B cell (primary cell): ENCODE data around the gene ARHGAP6. TPM values are rescaled to one million over a fixed set of nuclear protein-coding genes. Genes with fewer than 3 reads are reported as not detected.

Experiments used
- ATAC-seq: fragments of 200-7000 bp; cut with Tn5 transposase; one replicate; pipeline ENCODE4 v1.10.0; 2021; ENCODE audit warnings: low read depth, mild to moderate bottlenecking, moderate number of reproducible peaks, moderate library complexity
- CTCF ChIA-PET: fragments of 350-600 bp; sonication (Branson Sonifier 250); formaldehyde crosslinking; loops from one replicate; lab custom pipeline; 2021; ENCODE audit warnings: antibody characterized with exemption, inconsistent platforms; lab: Charles Lee
- POLR2A ChIA-PET: fragments of 350-600 bp; sonication (Branson Sonifier 250); formaldehyde crosslinking; loops from one replicate; lab custom pipeline; 2021; ENCODE audit warnings: antibody characterized with exemption; lab: Charles Lee
- DNase-seq: peaks from one replicate; pipeline ENCODE4 v3.0.0; 2013
- H2AFZ ChIP-seq: 2 replicates; pipeline ENCODE4 v1.6.1; 2012; ENCODE audit warnings: mild to moderate bottlenecking, low read depth, low read length; ENCODE audit not compliant: insufficient read depth, poor library complexity, severe bottlenecking
- H3K27ac ChIP-seq, 2 donors: 1 replicate in 1 of 2; 2 replicates in 1 of 2; pipeline ENCODE4 v1.5.1; 2012 to 2013; ENCODE audit warnings: low read length in 2 of 2, mild to moderate bottlenecking in 2 of 2, moderate library complexity in 1 of 2
- H3K27me3 ChIP-seq, 4 experiments: fragments of 200-600 bp in 1 of 4; sonication (generic) in 1 of 4; replicated peaks in 1 of 4; 1 replicate in 2 of 4; 2 replicates in 2 of 4; pipeline versions ENCODE4 v1.6.1 to v1.7.0; 2013 to 2016; ENCODE audit warnings: low read length in 3 of 4, mild to moderate bottlenecking in 2 of 4, mixed read lengths in 1 of 4, moderate library complexity in 1 of 4; ENCODE audit not compliant: insufficient read depth in 4 of 4, control insufficient read depth in 3 of 4; ENCODE audit errors: control extremely low read depth in 1 of 4
- H3K36me3 ChIP-seq, 2 experiments: replicated peaks in 1 of 2; 1 replicate in 1 of 2; 2 replicates in 1 of 2; pipeline versions ENCODE4 v1.6.1 to v1.7.1; 2013; ENCODE audit warnings: low read length in 1 of 2; ENCODE audit not compliant: insufficient read depth in 2 of 2, control insufficient read depth in 1 of 2; ENCODE audit errors: control extremely low read depth in 1 of 2, extremely low read depth in 1 of 2
- H3K4me1 ChIP-seq, 2 donors: fragments of 200-600 bp in 1 of 2; sonication (generic) in 1 of 2; 1 replicate in 1 of 2; 2 replicates in 1 of 2; pipeline versions ENCODE4 v1.5.1 to v1.6.1; 2013 to 2017; ENCODE audit warnings: low read length in 2 of 2; ENCODE audit not compliant: control insufficient read depth in 2 of 2, insufficient read depth in 2 of 2
- H3K4me2 ChIP-seq: replicated peaks from 2 replicates; pipeline ENCODE3; 2012; ENCODE audit warnings: mild to moderate bottlenecking, low read depth, low read length; ENCODE audit not compliant: poor library complexity, severe bottlenecking
- H3K4me3 ChIP-seq, 5 experiments: fragments of 200-600 bp in 1 of 5; sonication (generic) in 1 of 5; 1 replicate in 3 of 5; 2 replicates in 2 of 5; pipeline versions ENCODE4 v1.5.1 to v1.7.0; 2011 to 2016; ENCODE audit warnings: low read length in 4 of 5, mild to moderate bottlenecking in 4 of 5, low read depth in 2 of 5, control low read depth in 1 of 5, moderate library complexity in 1 of 5; ENCODE audit not compliant: insufficient read depth in 1 of 5; ENCODE audit errors: control extremely low read depth in 1 of 5, extremely low read depth in 1 of 5
- H3K79me2 ChIP-seq: fragments of 200-600 bp; sonication (generic); one replicate; pipeline ENCODE4 v1.6.0; 2016; ENCODE audit warnings: low read length; ENCODE audit not compliant: control insufficient read depth, insufficient read depth
- H3K9ac ChIP-seq: fragments of 200-600 bp; sonication (generic); 2 replicates; pipeline ENCODE4 v1.6.1; 2017; ENCODE audit warnings: mild to moderate bottlenecking, low read length, moderate library complexity
- H3K9me3 ChIP-seq, 3 donors: one replicate each; pipeline versions ENCODE4 v1.6.1 to v1.7.1; 2013; ENCODE audit warnings: low read length in 2 of 3; ENCODE audit not compliant: control insufficient read depth in 2 of 3, insufficient read depth in 1 of 3; ENCODE audit errors: control extremely low read depth in 1 of 3
- H4K20me1 ChIP-seq: 2 replicates; pipeline ENCODE4 v1.6.0; 2012; ENCODE audit warnings: mild to moderate bottlenecking, low read length; ENCODE audit not compliant: insufficient read depth, control insufficient read depth, poor library complexity, severe bottlenecking
- H3K27ac Mint-ChIP-seq: one replicate; pipeline ENCODE4 v1.8.0; 2021; ENCODE audit warnings: mixed read lengths
- H3K27me3 Mint-ChIP-seq: one replicate; pipeline ENCODE4 v1.8.0; 2021; ENCODE audit warnings: mixed read lengths
- H3K4me1 Mint-ChIP-seq: one replicate; pipeline ENCODE4 v1.8.0; 2021; ENCODE audit warnings: mixed read lengths
- H3K4me3 Mint-ChIP-seq: one replicate; pipeline ENCODE4 v1.8.0; 2021; ENCODE audit warnings: mixed read lengths
- H3K9me3 Mint-ChIP-seq: one replicate; pipeline ENCODE4 v1.8.0; 2022; ENCODE audit warnings: mixed read lengths; ENCODE audit not compliant: insufficient read depth
- EZH2 ChIP-seq: IDR thresholded peaks from 2 replicates; pipeline ENCODE4 v1.6.1; 2012; ENCODE audit warnings: borderline replicate concordance, low read depth, mild to moderate bottlenecking, moderate library complexity, low read length; ENCODE audit not compliant: insufficient read depth, poor library complexity, severe bottlenecking
- WGBS: methylation state at CpG from one replicate; pipeline ENCODE4 v1.1.5; 2013; ENCODE audit warnings: missing lambda C conversion rate; ENCODE audit not compliant: insufficient coverage; 5-methylcytosine and 5-hydroxymethylcytosine counted together
- intact Hi-C: fragments of 100-400 bp; cut with micrococcal nuclease; formaldehyde crosslinking; loops from one replicate; pipeline ENCODE4 v1.10.0; 2022
- polyA plus RNA-seq: library from polyadenylated mRNA; depleted of rRNA; stranded (reverse); fragments of >200 nt; gene quantifications from 2 replicates; pipeline ENCODE4 v1.2.3, GENCODE V29; 2012
- total RNA-seq, 2 donors: library from RNA; stranded (reverse); fragments of 120-200 nt in 1 of 2; gene quantifications; 1 replicate in 1 of 2; 2 replicates in 1 of 2; pipeline versions ENCODE4 v1.2.3 to v1.2.4, GENCODE V29; 2013 to 2022
- TF ChIP-seq, protein P1 (sequence below): fragments of 200-600 bp; IDR thresholded peaks from one replicate; pipeline ENCODE4 v1.8.0; 2022; ENCODE audit warnings: antibody characterized with exemption, mild to moderate bottlenecking

ARHGAP6 gene
- total and polyA plus RNA-seq, 2 donors (not counting 1 experiment from before 2014, with no cell fraction given), result 1.6 to 2.6 TPM

DNA sequence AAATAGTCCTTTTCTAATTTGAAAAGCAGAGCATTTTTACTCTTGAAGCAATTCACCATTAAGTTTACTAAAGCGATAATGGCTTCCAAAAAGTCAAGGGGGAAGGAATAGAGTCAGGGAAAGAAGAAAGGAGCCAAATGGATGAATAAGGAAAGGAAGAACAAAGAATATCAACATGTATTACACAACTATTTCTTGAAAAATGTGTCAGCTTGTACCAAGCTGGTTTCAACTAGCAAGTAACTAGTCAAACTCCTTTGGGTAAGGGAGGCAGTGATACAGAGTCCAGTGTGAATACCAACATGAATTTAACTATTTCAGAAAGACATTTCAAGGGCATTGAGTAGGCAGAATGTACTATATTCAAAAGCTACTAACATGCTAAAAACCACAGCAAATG, 112.1 kb downstream of the ARHGAP6 start:
- no peak for TF ChIP-seq EZH2
- TF ChIP-seq, protein P1, sequence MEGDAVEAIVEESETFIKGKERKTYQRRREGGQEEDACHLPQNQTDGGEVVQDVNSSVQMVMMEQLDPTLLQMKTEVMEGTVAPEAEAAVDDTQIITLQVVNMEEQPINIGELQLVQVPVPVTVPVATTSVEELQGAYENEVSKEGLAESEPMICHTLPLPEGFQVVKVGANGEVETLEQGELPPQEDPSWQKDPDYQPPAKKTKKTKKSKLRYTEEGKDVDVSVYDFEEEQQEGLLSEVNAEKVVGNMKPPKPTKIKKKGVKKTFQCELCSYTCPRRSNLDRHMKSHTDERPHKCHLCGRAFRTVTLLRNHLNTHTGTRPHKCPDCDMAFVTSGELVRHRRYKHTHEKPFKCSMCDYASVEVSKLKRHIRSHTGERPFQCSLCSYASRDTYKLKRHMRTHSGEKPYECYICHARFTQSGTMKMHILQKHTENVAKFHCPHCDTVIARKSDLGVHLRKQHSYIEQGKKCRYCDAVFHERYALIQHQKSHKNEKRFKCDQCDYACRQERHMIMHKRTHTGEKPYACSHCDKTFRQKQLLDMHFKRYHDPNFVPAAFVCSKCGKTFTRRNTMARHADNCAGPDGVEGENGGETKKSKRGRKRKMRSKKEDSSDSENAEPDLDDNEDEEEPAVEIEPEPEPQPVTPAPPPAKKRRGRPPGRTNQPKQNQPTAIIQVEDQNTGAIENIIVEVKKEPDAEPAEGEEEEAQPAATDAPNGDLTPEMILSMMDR, result no peak
- Mint-ChIP-seq H3K27ac (no peak overlapping the region), H3K27me3 (peaks cover 13% of the 10 kb centered on the region), H3K4me3 (no peak overlapping the region), H3K4me1 (no peaks in the 10 kb centered on the region), H3K9me3 (no peaks in the 10 kb centered on the region)
- intact Hi-C loops, result no loop called here
- Histone ChIP-seq H4K20me1 (no peaks in the 10 kb centered on the region), H3K27ac (no peak overlapping the region), H3K27me3 (peaks cover 0 to 4% (median 0%) of the 10 kb centered on the region in 4 experiments), H3K36me3 (no peaks in the 10 kb centered on the region), H3K9ac (no peak overlapping the region), H3K9me3 (no peaks in the 10 kb centered on the region), H3K4me2 (no peak overlapping the region), H3K4me1 (no peaks in the 10 kb centered on the region), H2AFZ (no peak overlapping the region), H3K4me3 (no peak overlapping the region), H3K79me2 (no peaks in the 10 kb centered on the region)
- ChIA-PET CTCF (interaction anchor here (0.5 kb wide), 1 partner anchor 171 kb away, joined by 3 read pairs; no protein-coding TSS in a partner anchor), POLR2A (no interaction called here)
- ATAC-seq, result no peak
- WGBS, result no CpG with 5 or more reads among the region's 1 CpG
- DNase-seq, result no peak

DNA sequence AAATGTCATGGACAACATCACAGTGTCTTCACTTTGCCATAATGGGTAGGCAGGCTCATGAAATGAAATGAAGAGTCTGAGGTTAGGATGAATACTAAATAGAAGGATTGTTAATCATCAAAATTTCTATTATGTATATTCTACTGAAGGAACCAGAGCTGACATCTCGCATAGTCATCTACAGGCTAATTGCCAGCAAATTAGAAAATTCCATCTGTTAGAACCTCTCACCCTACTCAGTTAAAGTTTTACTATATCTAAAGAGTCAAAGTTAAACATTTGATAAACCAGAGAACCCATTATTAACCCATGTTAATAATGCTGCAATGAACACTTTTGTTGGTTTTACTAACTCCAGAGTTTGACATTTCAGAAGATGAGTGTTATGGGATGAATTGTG, 114.6 kb downstream of the ARHGAP6 start:
- Histone ChIP-seq H3K9me3 (no peaks in the 10 kb centered on the region), H3K79me2 (no peaks in the 10 kb centered on the region), H3K4me2 (no peak overlapping the region), H3K27me3 (peaks cover 0 to 4% (median 0%) of the 10 kb centered on the region in 4 experiments), H3K27ac (no peak overlapping the region), H3K36me3 (no peaks in the 10 kb centered on the region), H3K4me3 (no peak overlapping the region), H3K4me1 (no peaks in the 10 kb centered on the region), H4K20me1 (no peaks in the 10 kb centered on the region), H2AFZ (no peak overlapping the region), H3K9ac (no peak overlapping the region)
- H3K9me3 Mint-ChIP-seq, result no peaks in the 10 kb centered on the region
- no peak for DNase-seq
- ATAC-seq, result no peak
- CTCF ChIA-PET, result no interaction called here
- no peak overlapping the region for H3K27ac Mint-ChIP-seq
- intact Hi-C loops, result no loop called here
- H3K27me3 Mint-ChIP-seq, result peaks cover 13% of the 10 kb centered on the region
- POLR2A ChIA-PET, result no interaction called here
- no peak overlapping the region for H3K4me3 Mint-ChIP-seq
- no CpG with 5 or more reads among the region's 1 CpG for WGBS
- no peaks in the 10 kb centered on the region for H3K4me1 Mint-ChIP-seq
- TF ChIP-seq, protein P1, result no peak
- no peak for TF ChIP-seq EZH2
